Tibial nerve (tissue), 3 donors: ENCODE measurements around the gene SLC9A2.

ENCODE experiments used
- CTCF ChIP-seq, 5 experiments: fragments of 200-600 bp in 3 of 5; fragments of 450-650 bp in 2 of 5; sonication (generic) in 3 of 5; IDR thresholded peaks; one replicate each; pipeline ENCODE4 v1.5.1; 2016 to 2019; ENCODE audit warnings: antibody characterized with exemption in 5 of 5, mild to moderate bottlenecking in 3 of 5, moderate library complexity in 2 of 5
- POLR2A ChIP-seq, 2 donors: fragments of 450-650 bp; IDR thresholded peaks; one replicate each; pipeline ENCODE4 v1.6.1; 2017; ENCODE audit warnings: antibody characterized with exemption in 2 of 2, mild to moderate bottlenecking in 2 of 2, moderate library complexity in 2 of 2

- TF ChIP-seq CTCF (IDR thresholded peaks at IDR 0.05) (no peak), POLR2A (IDR thresholded peaks at IDR 0.05) (no peak)
Observed at GRCh38 chr2:102630458-102630857, 11.1 kb downstream of the SLC9A2 start.
